ACHN (cell line): Measurements from ENCODE around the gene ATP8B3.

Experiments used
- DNase-seq: peaks from one replicate; pipeline ENCODE4 v3.0.0-alpha.2; 2015
- in situ Hi-C: cut with HindIII; loops from 2 replicates; pipeline ENCODE4 v1.10.0; 2017; ENCODE audit warnings: low sequenced_read_pairs, low pct_ligation_motif_present, low pct_unique_long_range_greater_than_20kb

Gene ATP8B3

GRCh38 chr19:1822210-1822609, 10.1 kb upstream of the ATP8B3 start:
- in situ Hi-C loops, result no loop called here
- DNase-seq, result no peak

- in situ Hi-C loops, result no loop called here
- DNase-seq, result no peak
Observed at GRCh38 chr19:1819341-1820255, 7.5 kb upstream of the ATP8B3 start.

- in situ Hi-C loops, result no loop called here
- no peak for DNase-seq
Observed at GRCh38 chr19:1818549-1819195, 6.6 kb upstream of the ATP8B3 start.

- no peak for DNase-seq
- in situ Hi-C loops, result no loop called here
Observed at GRCh38 chr19:1817553-1818179, 5.6 kb upstream of the ATP8B3 start.

- no peak for DNase-seq
- in situ Hi-C loops, result no loop called here
Observed at GRCh38 chr19:1816530-1817298, 4.6 kb upstream of the ATP8B3 start.

GRCh38 chr19:1815605-1816529, 3.8 kb upstream of the ATP8B3 start:
- no peak for DNase-seq
- in situ Hi-C loops, result no loop called here

GRCh38 chr19:1814833-1815604, 2.9 kb upstream of the ATP8B3 start:
- DNase-seq, result no peak

GRCh38 chr19:1814391-1814790, 2.3 kb upstream of the ATP8B3 start:
- in situ Hi-C loops, result no loop called here
- DNase-seq, result no peak

More at GRCh38 chr19:1814833-1815604, 2.9 kb upstream of the ATP8B3 start:
- in situ Hi-C loops, result no loop called here

- no peak for DNase-seq
- in situ Hi-C loops, result no loop called here
Observed at GRCh38 chr19:1813192-1814182, 1.4 kb upstream of the ATP8B3 start.

GRCh38 chr19:1812426-1813191, 533 bp upstream of the ATP8B3 start:
- in situ Hi-C loops, result no loop called here
- DNase-seq, result peak; percentile 97

- in situ Hi-C loops, result no loop called here
- peak; percentile 76 for DNase-seq
Observed at GRCh38 chr19:1811472-1811894, 593 bp downstream of the ATP8B3 start.

- in situ Hi-C loops, result no loop called here
- DNase-seq, result no peak
Observed at GRCh38 chr19:1810439-1811160, 1.5 kb downstream of the ATP8B3 start.

- in situ Hi-C loops, result no loop called here
- DNase-seq, result no peak
Observed at GRCh38 chr19:1809678-1810077, 2.4 kb downstream of the ATP8B3 start.

GRCh38 chr19:1808395-1808731, 3.7 kb downstream of the ATP8B3 start:
- no peak for DNase-seq
- in situ Hi-C loops, result no loop called here
